Pancreas (tissue), 10 donors: ENCODE results near the gene PTAFR. TPM values are rescaled to one million over a fixed set of nuclear protein-coding genes. Genes with fewer than 3 reads are reported as not detected.

ENCODE experiments used
- ATAC-seq, 4 donors: fragments of 200-7000 bp; cut with Tn5 transposase; one replicate each; pipeline versions ENCODE4 v1.8.0 to v1.9.1; 2020; ENCODE audit warnings: mild to moderate bottlenecking in 4 of 4, moderate library complexity in 4 of 4
- DNase-seq, 6 donors: peaks; one replicate each; pipeline ENCODE4 v3.0.0-alpha.2; 2020
- FAIRE-seq: peaks from 2 replicates; lab custom pipeline; 2012; peaks lifted over from hg19 to GRCh38; lab: Jason Lieb, UNC
- H3K27ac ChIP-seq, 4 donors: fragments of 200-600 bp; sonication (generic); 1 replicate in 3 of 4; 2 replicates in 1 of 4; pipeline versions ENCODE4 v1.5.0 to v1.8.0; 2020
- H3K27me3 ChIP-seq, 4 donors: fragments of 200-600 bp; one replicate each; pipeline ENCODE4 v1.8.0; 2021
- H3K36me3 ChIP-seq, 3 donors: fragments of 200-600 bp; sonication (generic) in 1 of 3; one replicate each; pipeline versions ENCODE4 v1.5.0 to v1.8.0; 2020 to 2021
- H3K4me1 ChIP-seq, 3 donors: fragments of 200-600 bp; one replicate each; pipeline ENCODE4 v1.8.0; 2021
- H3K4me3 ChIP-seq, 4 donors: fragments of 200-600 bp; sonication (generic) in 2 of 4; one replicate each; pipeline versions ENCODE4 v1.5.0 to v1.8.0; 2020 to 2021
- H3K9me3 ChIP-seq, 4 donors: fragments of 200-600 bp; one replicate each; pipeline ENCODE4 v1.8.0; 2021
- CTCF ChIP-seq, 4 donors: fragments of 200-600 bp; sonication (generic) in 3 of 4; IDR thresholded peaks; one replicate each; pipeline versions ENCODE4 v1.5.0 to v1.8.0; 2021; ENCODE audit warnings: antibody characterized with exemption in 4 of 4
- WGBS, 2 donors: extraction: QIAGEN DNeasy Blood & Tissue Kit; methylation state at CpG; one replicate each; pipeline ENCODE4 v1.1.7; 2013; 5-methylcytosine and 5-hydroxymethylcytosine counted together
- intact Hi-C, 3 donors: fragments of 100-400 bp; cut with DNase I; formaldehyde crosslinking; loops; one replicate each; pipeline versions ENCODE4 v1.11.1 to v1.14.2; 2022
- polyA plus RNA-seq, 2 donors: library from polyadenylated mRNA; stranded (reverse); fragments of 200-250 nt; gene quantifications; one replicate each; pipeline ENCODE4 v1.2.3, GENCODE V29; 2013
- total RNA-seq, 6 donors: library from RNA; stranded (reverse); fragmentation: NEBNext Ultra II Directional in 4 of 6; extraction: Animal tissue kit (Norgen Biotek cat#: 25700) in 4 of 6; gene quantifications; one replicate each; pipeline versions ENCODE4 v1.2.1 to v1.2.4, GENCODE V29; 2021 to 2023
- donor health status: healthy with polysubstance abuse.
- donor health status: DM: no; HTN: no; CAD: no; lungs with moderate emphysema.
- donor health status: DM: no; HTN: no; CAD: no.
- donor health status: control.
- donor health status: control.
- donor health status: Bipolar disorder and iron deficiency.
- donor health status: DM: yes; HTN: yes; CAD: no.
- donor health status: DM: no; HTN: no; CAD: no.
- donor health status: DM: no; HTN: no; CAD: no.
- donor health status: DM: yes; HTN: yes; CAD: no.

Gene PTAFR
- total and polyA plus RNA-seq, 8 donors: 0.37 to 13.7 (median 0.92) TPM

GRCh38 chr1:28196330-28196729 lies 19.8 kb upstream of the PTAFR start:
- no peak for DNase-seq
- no peak for ATAC-seq
- Histone ChIP-seq H3K36me3 (peaks cover 0 to 27% (median 5%) of the 10 kb centered on the region in 3 donors), H3K9me3 (no peaks in the 10 kb centered on the region), H3K27me3 (no peaks in the 10 kb centered on the region), H3K4me1 (no peaks in the 10 kb centered on the region), H3K4me3 (no peak overlapping the region), H3K27ac (no peak overlapping the region)
- no peak for TF ChIP-seq CTCF (IDR thresholded peaks at IDR 0.05)
- intact Hi-C loops: no loop called here
- FAIRE-seq: no peak
- 65 to 88% methylated on average over 3 of the region's 3 CpGs for WGBS, 2 donors

- WGBS, 2 donors: 70 to 73% methylated on average over 1 of the region's 1 CpG
- Histone ChIP-seq H3K36me3 (peaks cover 0 to 25% (median 1%) of the 10 kb centered on the region in 3 donors), H3K9me3 (no peaks in the 10 kb centered on the region), H3K27ac (no peak overlapping the region), H3K4me3 (no peak overlapping the region), H3K27me3 (no peaks in the 10 kb centered on the region), H3K4me1 (no peaks in the 10 kb centered on the region)
- ATAC-seq (no peak), DNase-seq (no peak), FAIRE-seq (no peak)
- no peak for TF ChIP-seq CTCF (IDR thresholded peaks at IDR 0.05)
- intact Hi-C loops: no loop called here
Measured at GRCh38 chr1:28195780-28196179, 19.3 kb upstream of the PTAFR start.

GRCh38 chr1:28194326-28195035 lies 18.0 kb upstream of the PTAFR start:
- TF ChIP-seq CTCF (IDR thresholded peaks at IDR 0.05): no peak
- FAIRE-seq (no peak), ATAC-seq (no peak), DNase-seq (no peak)
- intact Hi-C loops: no loop called here
- H3K4me3 ChIP-seq: no peak overlapping the region
- 79 to 86% methylated on average over 8 of the region's 8 CpGs for WGBS, 2 donors
- no peak overlapping the region for H3K27ac ChIP-seq
- H3K9me3 ChIP-seq: no peaks in the 10 kb centered on the region
- peaks cover 0 to 13% (median 0%) of the 10 kb centered on the region in 3 donors for H3K36me3 ChIP-seq
- no peaks in the 10 kb centered on the region for H3K4me1 ChIP-seq
- no peaks in the 10 kb centered on the region for H3K27me3 ChIP-seq

GRCh38 chr1:28193701-28194161 lies 17.2 kb upstream of the PTAFR start:
- Histone ChIP-seq H3K27ac (no peak overlapping the region), H3K4me1 (no peaks in the 10 kb centered on the region), H3K36me3 (peaks cover 0 to 6% (median 0%) of the 10 kb centered on the region in 3 donors), H3K9me3 (no peaks in the 10 kb centered on the region), H3K27me3 (no peaks in the 10 kb centered on the region), H3K4me3 (no peak overlapping the region)
- WGBS, 2 donors: 72 to 90% methylated on average over 6 to 8 of the region's 8 CpGs
- peak in 1 of 6 donors; percentile 53 for DNase-seq
- TF ChIP-seq CTCF (IDR thresholded peaks at IDR 0.05): no peak
- peak in 3 of 4 donors; percentile 55 to 82 (median 62) for ATAC-seq
- no peak for FAIRE-seq
- intact Hi-C loops: no loop called here

- H3K27me3 ChIP-seq: no peaks in the 10 kb centered on the region
- ATAC-seq (no peak), FAIRE-seq (no peak), DNase-seq (no peak)
- no peak overlapping the region for H3K27ac ChIP-seq
- no peaks in the 10 kb centered on the region for H3K9me3 ChIP-seq
- H3K4me1 ChIP-seq: no peaks in the 10 kb centered on the region
- no peak overlapping the region for H3K4me3 ChIP-seq
- intact Hi-C loops: no loop called here
- TF ChIP-seq CTCF (IDR thresholded peaks at IDR 0.05): no peak
- no peaks in the 10 kb centered on the region for H3K36me3 ChIP-seq
- 67 to 74% methylated on average over 12 of the region's 12 CpGs for WGBS, 2 donors
Measured at GRCh38 chr1:28190996-28191645, 14.6 kb upstream of the PTAFR start.
